Endodermal cell (in vitro differentiated cells): Measurements from ENCODE around the gene PPP2R5B. TPM values are rescaled to one million over a fixed set of nuclear protein-coding genes. Genes with fewer than 3 reads are reported as not detected.

Experiments used
- DNase-seq: peaks from one replicate; pipeline ENCODE4 v3.0.0-alpha.2; 2017
- H3K27ac ChIP-seq: 2 replicates; pipeline ENCODE4 v1.5.1; 2013; ENCODE audit warnings: mild to moderate bottlenecking, low read depth, low read length, moderate library complexity
- H3K27me3 ChIP-seq: 2 replicates; pipeline ENCODE4 v1.6.1; 2013; ENCODE audit warnings: mild to moderate bottlenecking, low read length, moderate library complexity; ENCODE audit not compliant: insufficient read depth, control insufficient read depth, poor library complexity, severe bottlenecking
- H3K36me3 ChIP-seq: 2 replicates; pipeline ENCODE4 v1.7.0; 2013; ENCODE audit warnings: mild to moderate bottlenecking, low read length, moderate library complexity; ENCODE audit not compliant: control insufficient read depth, insufficient read depth
- H3K4me1 ChIP-seq: one replicate; pipeline ENCODE4 v1.7.0; 2013; ENCODE audit warnings: low read length; ENCODE audit not compliant: control insufficient read depth, insufficient read depth
- H3K4me3 ChIP-seq: 2 replicates; pipeline ENCODE4 v1.5.1; 2013; ENCODE audit warnings: mild to moderate bottlenecking, low read length, moderate library complexity
- H3K9ac ChIP-seq: 2 replicates; pipeline ENCODE4 v1.6.1; 2013; ENCODE audit warnings: mild to moderate bottlenecking, low read length, moderate library complexity; ENCODE audit not compliant: poor library complexity, severe bottlenecking; ENCODE audit errors: extremely low read depth
- H3K9me3 ChIP-seq: 2 replicates; pipeline ENCODE4 v1.6.1; 2013; ENCODE audit warnings: mild to moderate bottlenecking, low read length, moderate library complexity; ENCODE audit not compliant: control insufficient read depth
- H3K27ac Mint-ChIP-seq: 2 replicates; pipeline ENCODE4 v1.8.0; 2020; ENCODE audit warnings: mixed read lengths
- H3K27me3 Mint-ChIP-seq: 2 replicates; pipeline ENCODE4 v1.8.0; 2021; ENCODE audit warnings: mild to moderate bottlenecking, mixed read lengths; ENCODE audit not compliant: insufficient read depth
- H3K36me3 Mint-ChIP-seq: 2 replicates; pipeline ENCODE4 v1.8.0; 2020; ENCODE audit warnings: low read depth, mixed read lengths
- H3K4me1 Mint-ChIP-seq: 2 replicates; pipeline ENCODE4 v1.8.0; 2020; ENCODE audit warnings: mixed read lengths
- H3K4me3 Mint-ChIP-seq: 2 replicates; pipeline ENCODE4 v1.8.0; 2020; ENCODE audit warnings: mild to moderate bottlenecking, moderate library complexity, mixed read lengths
- H3K9me3 Mint-ChIP-seq: 2 replicates; pipeline ENCODE4 v1.8.0; 2020; ENCODE audit warnings: mild to moderate bottlenecking, mixed read lengths
- CTCF ChIP-seq: fragments of 200-600 bp; sonication (generic); conservative IDR thresholded peaks from 2 replicates; pipeline ENCODE4 v1.5.0; 2021; ENCODE audit warnings: antibody characterized with exemption, mild to moderate bottlenecking
- WGBS, 2 experiments: methylation state at CpG; one replicate each; pipeline versions ENCODE4 v1.1.5 to v1.1.7; 2013; ENCODE audit warnings: missing lambda C conversion rate in 2 of 2, mixed read lengths in 1 of 2; ENCODE audit not compliant: insufficient coverage in 1 of 2, insufficient read length in 1 of 2; 5-methylcytosine and 5-hydroxymethylcytosine counted together
- total RNA-seq, 2 donors: library from RNA; stranded (reverse); fragmentation: NEBNext Ultra II Directional in 1 of 2; extraction: Animal tissue kit (Norgen Biotek cat#: 25700) in 1 of 2; gene quantifications; 2 replicates in 1 of 2; 3 replicates in 1 of 2; pipeline ENCODE4 v1.2.1, GENCODE V29; 2021

The PPP2R5B gene
- total RNA-seq, 2 donors from 2014 or later: 2.8 to 3.3 TPM

GRCh38 chr11:64898541-64898940 lies 25.9 kb upstream of the PPP2R5B start:
- Histone ChIP-seq H3K27ac (no peak overlapping the region), H3K9me3 (no peaks in the 10 kb centered on the region), H3K4me1 (peaks cover 6% of the 10 kb centered on the region), H3K9ac (no peak overlapping the region), H3K27me3 (no peaks in the 10 kb centered on the region), H3K36me3 (no peaks in the 10 kb centered on the region), H3K4me3 (no peak overlapping the region)
- Mint-ChIP-seq H3K27me3 (no peaks in the 10 kb centered on the region), H3K4me1 (no peaks in the 10 kb centered on the region), H3K27ac (no peak overlapping the region), H3K36me3 (peaks cover 23% of the 10 kb centered on the region), H3K4me3 (no peak overlapping the region), H3K9me3 (no peaks in the 10 kb centered on the region)
- DNase-seq: no peak
- 94 to 96% methylated on average over 13 to 19 of the region's 19 CpGs for WGBS, 2 experiments
- TF ChIP-seq CTCF: no peak

DNA sequence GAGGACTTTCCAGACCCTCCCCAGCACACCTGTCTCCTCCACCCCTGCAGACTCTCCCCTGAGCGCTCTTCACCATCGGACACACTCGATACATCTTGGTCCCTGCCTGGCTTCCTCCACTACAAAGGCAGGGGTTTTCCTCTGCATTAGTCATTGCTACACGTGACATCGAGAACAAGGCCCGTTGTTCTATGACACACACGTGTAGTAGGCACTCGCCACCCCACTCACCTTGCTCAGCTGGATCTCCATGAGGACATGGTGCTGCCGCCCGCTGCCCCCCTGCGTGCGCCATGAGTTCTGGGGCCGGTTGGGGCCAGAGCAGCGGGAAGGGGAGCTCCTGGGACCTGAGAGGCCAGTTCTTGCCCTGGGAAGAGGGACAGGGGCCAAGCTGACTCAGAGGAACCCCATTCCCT lies 24.2 kb upstream of the PPP2R5B start:
- Histone ChIP-seq H3K36me3 (peaks cover 3% of the 10 kb centered on the region), H3K9ac (no peak overlapping the region), H3K4me3 (no peak overlapping the region), H3K4me1 (no peaks in the 10 kb centered on the region), H3K9me3 (no peaks in the 10 kb centered on the region), H3K27me3 (no peaks in the 10 kb centered on the region), H3K27ac (no peak overlapping the region)
- no peak for DNase-seq
- Mint-ChIP-seq H3K9me3 (no peaks in the 10 kb centered on the region), H3K36me3 (peaks cover 29% of the 10 kb centered on the region), H3K4me1 (no peaks in the 10 kb centered on the region), H3K4me3 (no peak overlapping the region), H3K27ac (no peak overlapping the region), H3K27me3 (no peaks in the 10 kb centered on the region)
- TF ChIP-seq CTCF: no peak
- WGBS, 2 experiments: 90 to 94% methylated on average over 14 of the region's 14 CpGs

DNA sequence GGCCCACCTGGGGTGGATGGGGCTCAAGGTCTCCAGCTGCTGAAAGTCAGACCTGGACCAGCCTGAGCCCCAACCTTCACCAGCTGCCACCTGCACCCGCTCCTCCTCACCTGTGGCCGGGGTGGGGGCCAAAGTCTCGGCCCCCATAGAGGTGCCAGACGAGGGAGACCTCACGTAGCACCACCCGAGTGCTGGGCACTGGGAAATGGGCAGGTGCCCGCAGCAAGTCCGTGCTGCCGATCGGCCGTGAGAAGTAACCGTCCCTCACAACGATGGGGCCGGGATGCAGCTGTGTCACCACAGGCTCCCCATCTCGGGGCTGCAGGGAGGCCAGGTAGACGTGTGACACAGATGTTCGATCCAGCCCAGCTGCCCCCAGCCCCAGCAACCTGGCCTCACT lies 23.7 kb upstream of the PPP2R5B start:
- Mint-ChIP-seq H3K36me3 (peaks cover 32% of the 10 kb centered on the region), H3K4me3 (no peak overlapping the region), H3K27me3 (no peaks in the 10 kb centered on the region), H3K9me3 (no peaks in the 10 kb centered on the region), H3K4me1 (no peaks in the 10 kb centered on the region), H3K27ac (no peak overlapping the region)
- Histone ChIP-seq H3K4me1 (no peaks in the 10 kb centered on the region), H3K9ac (no peak overlapping the region), H3K36me3 (peaks cover 5% of the 10 kb centered on the region), H3K27me3 (no peaks in the 10 kb centered on the region), H3K4me3 (no peak overlapping the region), H3K27ac (no peak overlapping the region), H3K9me3 (no peaks in the 10 kb centered on the region)
- no peak for DNase-seq
- TF ChIP-seq CTCF: no peak
- WGBS, 2 experiments: 90 to 92% methylated on average over 14 to 17 of the region's 17 CpGs
